ENCODE data around the gene C19orf73. TPM values are rescaled to one million over a fixed set of nuclear protein-coding genes. Genes with fewer than 3 reads are reported as not detected.
A peak's percentile ranks its signal among the peaks of the same experiment; 100 is the strongest.
"Not testable (repeated sequence)": the region's sequence is repeated elsewhere in the genome, so short reads cannot be mapped to it uniquely, and the experiment has no call there.

The C19orf73 gene
- total and polyA plus RNA-seq, 2 experiments from 2014 or later: 0.86 to 1.0 TPM

DNA sequence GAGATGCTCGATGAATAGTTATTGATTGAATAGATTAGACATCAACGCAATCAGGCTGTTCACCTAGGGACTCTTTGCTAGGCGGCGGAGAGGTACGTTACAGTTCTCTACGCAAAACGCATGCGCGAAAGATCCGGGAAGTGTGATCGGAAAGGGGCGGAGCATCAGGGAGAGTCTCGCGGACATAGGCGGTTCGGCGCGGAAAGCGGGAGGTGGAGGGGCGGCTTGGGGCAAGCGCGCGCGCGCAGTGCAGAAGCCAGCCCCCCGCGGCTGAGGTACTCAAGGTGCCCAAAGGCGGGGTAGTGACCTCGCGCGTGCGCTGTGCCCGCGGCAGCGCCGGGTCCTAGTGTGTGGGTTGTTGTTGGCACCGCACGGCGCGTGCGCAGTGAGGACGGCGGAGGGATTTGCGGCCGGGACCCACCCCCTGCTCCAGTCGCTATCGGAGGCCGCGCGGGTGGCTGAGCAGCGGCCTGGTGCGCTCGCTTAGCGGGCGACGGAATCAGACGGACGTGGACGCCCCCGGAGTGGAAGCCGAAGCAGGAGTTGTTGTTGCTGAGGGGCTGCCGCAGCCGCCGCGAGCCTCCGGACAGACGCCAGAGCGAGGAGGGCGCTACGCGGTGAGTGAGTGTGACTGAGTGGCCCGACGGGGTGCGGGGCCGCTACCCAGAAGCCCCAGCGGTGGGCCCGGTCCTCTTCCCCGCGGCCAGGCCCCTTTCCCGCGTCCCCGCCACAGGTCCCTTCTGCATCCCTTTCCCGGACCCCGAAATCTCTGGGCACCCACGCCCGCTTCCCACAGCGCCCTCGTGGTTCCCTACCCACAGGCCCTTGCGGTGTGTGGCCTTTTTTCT lies 33.7 kb downstream of the C19orf73 start, which contains the start of gene SNRNP70:
Gene SNRNP70 (plus strand): TSS at position 432 of the 848 bp plus-strand sequence. CDS start 964 bp downstream, outside the sequence.
- peak within 1 kb of the TSS; percentile 89 for H3K9ac ChIP-seq
- H3K27ac ChIP-seq: peak within 1 kb of the TSS; percentile 73
- no peaks in the 10 kb centered on the region for H3K9me3 ChIP-seq (ENCODE audit: low read depth)
- H3K79me2 ChIP-seq (ENCODE audit: insufficient read depth): peaks cover 50% of the 10 kb centered on the region
- WGBS, 2 experiments (ENCODE audit: low coverage in 1 of 2, low lambda C conversion rate in 2 of 2, missing lambda C conversion rate in 2 of 2): 2 to 3% methylated on average over 57 to 74 of the region's 89 CpGs
- H4K20me1 ChIP-seq (ENCODE audit: insufficient read depth): peaks cover 16% of the 10 kb centered on the region
- peak within 1 kb of the TSS; percentile 90 for H3K4me3 ChIP-seq
- no peaks in the 10 kb centered on the region for H3K9me2 ChIP-seq (ENCODE audit: insufficient read depth)
- peak within 1 kb of the TSS; percentile 92 for H2AFZ ChIP-seq
- H3F3A ChIP-seq (ENCODE audit: insufficient read depth): no peaks in the 10 kb centered on the region
- TF ChIP-seq EZH2 (IDR thresholded peaks at IDR 0.05; ENCODE audit: insufficient read depth, poor library complexity, severe bottlenecking) (no peak), EZH2phosphoT487 (IDR thresholded peaks at IDR 0.05; ENCODE audit: insufficient read depth, low read depth) (no peak)
- H3K27me3 ChIP-seq (replicated peaks; ENCODE audit: insufficient read depth): no peaks in the 10 kb centered on the region
- peaks cover 7% of the 10 kb centered on the region; the same call in 1 of the 2 replicates for H3K36me3 ChIP-seq (ENCODE audit: low read depth)
- peak within 1 kb of the TSS; percentile 80 for H3K4me2 ChIP-seq (ENCODE audit: unreplicated experiment)
- in situ Hi-C loops (cut with MboI): no loop called here
- peaks cover 13% of the 10 kb centered on the region for H3K4me1 ChIP-seq (ENCODE audit: insufficient read depth)
- DNase-seq: peak; percentile 100

DNA sequence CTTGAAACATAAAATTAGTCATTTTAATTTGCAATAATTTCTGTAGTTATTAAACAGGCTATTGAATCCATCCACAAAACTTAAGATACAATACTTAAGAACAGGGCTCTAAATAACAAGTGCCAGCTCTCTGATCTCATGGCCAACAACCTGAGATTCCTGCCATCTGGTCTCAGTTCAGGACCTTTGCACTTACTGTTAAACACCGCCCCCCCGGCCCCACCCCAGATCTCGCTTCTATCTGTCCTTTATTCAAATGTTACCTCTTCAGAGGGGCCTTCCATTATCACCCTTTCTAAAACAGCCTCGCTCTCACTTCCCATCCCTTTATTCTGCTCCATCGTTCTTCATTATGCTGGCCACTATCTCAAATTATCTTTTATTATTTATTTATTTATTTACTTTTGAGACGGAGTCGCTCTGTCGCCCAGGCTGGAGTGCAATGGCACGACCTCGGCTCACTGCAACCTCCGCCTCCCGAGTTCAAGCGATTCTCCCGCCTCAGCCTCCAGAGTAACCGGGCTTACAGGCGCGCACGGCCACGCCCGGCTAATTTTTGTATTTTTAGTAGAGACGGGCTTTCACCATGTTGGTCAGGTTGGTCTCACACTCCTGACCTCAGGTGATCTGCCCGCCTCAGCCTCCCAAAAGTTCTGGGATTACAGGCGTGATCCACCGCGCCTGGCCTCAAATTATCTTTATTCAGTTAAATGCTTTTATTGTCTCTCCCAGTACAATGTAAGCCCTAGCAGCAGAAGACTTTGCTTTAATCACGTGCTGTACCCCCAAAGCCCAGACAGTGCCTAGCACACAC lies 34.5 kb downstream of the C19orf73 start:
- 62 to 63% methylated on average over 26 of the region's 26 CpGs for WGBS, 2 experiments (ENCODE audit: low coverage in 1 of 2, low lambda C conversion rate in 2 of 2, missing lambda C conversion rate in 2 of 2)
- TF ChIP-seq EZH2 (IDR thresholded peaks at IDR 0.05; ENCODE audit: insufficient read depth, poor library complexity, severe bottlenecking) (no peak), EZH2phosphoT487 (IDR thresholded peaks at IDR 0.05; ENCODE audit: insufficient read depth, low read depth) (no peak)

DNA sequence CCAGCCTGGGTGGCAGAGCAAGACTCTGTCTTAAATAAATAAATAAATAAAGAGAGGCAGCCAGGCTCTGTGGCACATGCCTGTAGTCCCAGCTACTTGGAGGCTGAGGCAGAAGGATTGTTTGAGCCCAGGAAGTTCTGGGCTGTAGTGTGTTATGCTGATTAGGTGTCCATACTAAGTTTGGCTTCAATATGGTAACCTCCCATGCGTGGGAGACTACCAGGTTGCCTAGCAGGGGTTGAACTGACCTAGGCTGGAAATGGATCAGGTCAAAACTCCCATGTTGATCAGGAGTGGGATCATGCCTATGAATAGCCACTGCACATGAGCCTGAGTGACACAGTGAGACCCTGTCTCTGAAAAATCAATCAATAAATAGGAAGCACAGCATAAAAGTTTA lies 37.7 kb downstream of the C19orf73 start:
- Histone ChIP-seq H4K20me1 (ENCODE audit: insufficient read depth) (peaks cover under 1% of the 10 kb centered on the region; the same call in 1 of the 2 replicates), H2AFZ (no peak overlapping the region), H3K4me3 (no peak overlapping the region), H3K27ac (no peak overlapping the region), H3K9me2 (ENCODE audit: insufficient read depth) (no peaks in the 10 kb centered on the region), H3K36me3 (ENCODE audit: low read depth) (no peaks in the 10 kb centered on the region), H3K4me2 (ENCODE audit: unreplicated experiment) (no peak overlapping the region), H3K4me1 (ENCODE audit: insufficient read depth) (no peaks in the 10 kb centered on the region; the same call in 1 of the 2 replicates), H3K9ac (no peak overlapping the region), H3K79me2 (ENCODE audit: insufficient read depth) (peaks cover 10% of the 10 kb centered on the region), H3K9me3 (ENCODE audit: low read depth) (no peaks in the 10 kb centered on the region), H3F3A (ENCODE audit: insufficient read depth) (no peaks in the 10 kb centered on the region), H3K27me3 (replicated peaks; ENCODE audit: insufficient read depth) (no peaks in the 10 kb centered on the region)
- TF ChIP-seq EZH2 (IDR thresholded peaks at IDR 0.05; ENCODE audit: insufficient read depth, poor library complexity, severe bottlenecking) (no peak), EZH2phosphoT487 (IDR thresholded peaks at IDR 0.05; ENCODE audit: insufficient read depth, low read depth) (no peak)
- DNase-seq: no peak
- in situ Hi-C loops (cut with MboI): no loop called here
- WGBS, 2 experiments (ENCODE audit: low coverage in 1 of 2, low lambda C conversion rate in 2 of 2, missing lambda C conversion rate in 2 of 2): 35 to 61% methylated on average over 1 of the region's 1 CpG

More for the DNA sequence above, 34.5 kb downstream of the C19orf73 start:
- H3K9ac ChIP-seq: peak overlapping the region; percentile 89
- H3K4me1 ChIP-seq (ENCODE audit: insufficient read depth): peaks cover 13% of the 10 kb centered on the region
- H3K4me3 ChIP-seq: peak overlapping the region; percentile 90
- peak overlapping the region; percentile 71 for H3K4me2 ChIP-seq (ENCODE audit: unreplicated experiment)
- in situ Hi-C loops (cut with MboI): no loop called here
- peak overlapping the region; percentile 92 for H2AFZ ChIP-seq
- no peak for DNase-seq
- peaks cover 41% of the 10 kb centered on the region for H3K79me2 ChIP-seq (ENCODE audit: insufficient read depth)
- H3K9me2 ChIP-seq (ENCODE audit: insufficient read depth): no peaks in the 10 kb centered on the region
- H3K36me3 ChIP-seq (ENCODE audit: low read depth): 0 out of 2 replicates have a peak, but pooled peaks cover 6% of the 10 kb centered on the region
- H3K9me3 ChIP-seq (ENCODE audit: low read depth): no peaks in the 10 kb centered on the region
- H3F3A ChIP-seq (ENCODE audit: insufficient read depth): no peaks in the 10 kb centered on the region
- H4K20me1 ChIP-seq (ENCODE audit: insufficient read depth): peaks cover 15% of the 10 kb centered on the region
- H3K27me3 ChIP-seq (replicated peaks; ENCODE audit: insufficient read depth): no peaks in the 10 kb centered on the region
- H3K27ac ChIP-seq: peak overlapping the region; percentile 73

DNA sequence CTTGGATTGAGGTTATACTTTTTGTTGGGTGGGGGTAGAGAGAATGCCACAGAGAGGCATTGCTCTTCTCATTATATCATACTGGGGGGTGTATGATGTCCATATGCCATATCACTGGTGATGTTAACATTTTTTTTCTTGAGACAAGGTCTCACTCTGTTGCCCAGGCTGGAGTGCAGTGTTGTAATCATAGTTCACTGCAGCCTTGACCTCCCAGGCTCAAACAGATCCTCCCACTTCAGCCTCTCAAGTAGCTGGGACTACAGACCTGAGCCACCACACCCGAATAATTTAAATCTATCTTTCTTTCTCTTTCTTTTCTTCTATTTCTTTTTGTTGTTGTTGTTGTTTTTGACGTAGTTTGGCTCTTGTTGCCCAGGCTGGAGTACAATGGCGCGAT lies 38.6 kb downstream of the C19orf73 start:
- Histone ChIP-seq H3K4me3 (no peak overlapping the region), H3K36me3 (ENCODE audit: low read depth) (no peaks in the 10 kb centered on the region), H3K9me2 (ENCODE audit: insufficient read depth) (no peaks in the 10 kb centered on the region), H2AFZ (no peak overlapping the region), H3K79me2 (ENCODE audit: insufficient read depth) (peaks cover 1% of the 10 kb centered on the region), H3K9ac (no peak overlapping the region), H3K27me3 (replicated peaks; ENCODE audit: insufficient read depth) (no peaks in the 10 kb centered on the region), H3K4me1 (ENCODE audit: insufficient read depth) (no peaks in the 10 kb centered on the region; the same call in 1 of the 2 replicates), H4K20me1 (ENCODE audit: insufficient read depth) (no peaks in the 10 kb centered on the region), H3K9me3 (ENCODE audit: low read depth) (no peaks in the 10 kb centered on the region), H3K27ac (no peak overlapping the region), H3F3A (ENCODE audit: insufficient read depth) (no peaks in the 10 kb centered on the region), H3K4me2 (ENCODE audit: unreplicated experiment) (no peak overlapping the region)
- no peak for DNase-seq
- TF ChIP-seq EZH2phosphoT487 (IDR thresholded peaks at IDR 0.05; ENCODE audit: insufficient read depth, low read depth) (no peak), EZH2 (IDR thresholded peaks at IDR 0.05; ENCODE audit: insufficient read depth, poor library complexity, severe bottlenecking) (no peak)
- in situ Hi-C loops (cut with MboI): no loop called here
- 65 to 71% methylated on average over 4 of the region's 4 CpGs for WGBS, 2 experiments (ENCODE audit: low coverage in 1 of 2, low lambda C conversion rate in 2 of 2, missing lambda C conversion rate in 2 of 2)

DNA sequence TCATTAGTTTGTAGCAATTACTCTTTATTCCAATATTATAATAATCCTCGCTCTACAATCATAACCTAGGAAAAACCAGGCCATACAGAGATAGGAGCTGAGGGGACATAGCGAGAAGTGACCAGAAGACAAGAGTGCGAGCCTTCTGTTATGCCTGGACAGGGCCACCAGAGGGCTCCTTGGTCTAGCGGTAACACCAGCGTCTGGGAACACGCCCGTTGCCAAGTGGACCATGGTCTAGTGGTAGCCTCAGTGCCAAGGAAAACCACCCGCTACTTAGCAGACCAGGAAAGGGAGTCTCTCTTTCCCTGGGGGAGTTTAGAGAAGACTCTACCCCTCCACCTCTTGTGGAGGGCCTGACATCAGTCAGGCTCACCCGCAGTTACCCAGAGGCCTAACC lies 44.1 kb downstream of the C19orf73 start:
- H3K9ac ChIP-seq; H3K36me3 ChIP-seq (ENCODE audit: low read depth); H3K79me2 ChIP-seq (ENCODE audit: insufficient read depth); H3K27me3 ChIP-seq (replicated peaks; ENCODE audit: insufficient read depth); H3K4me3 ChIP-seq; H3K9me3 ChIP-seq (ENCODE audit: low read depth); H3K4me1 ChIP-seq (ENCODE audit: insufficient read depth); H3K4me2 ChIP-seq (ENCODE audit: unreplicated experiment); H3K9me2 ChIP-seq (ENCODE audit: insufficient read depth); H4K20me1 ChIP-seq (ENCODE audit: insufficient read depth); H3K27ac ChIP-seq; H3F3A ChIP-seq (ENCODE audit: insufficient read depth); H2AFZ ChIP-seq; in situ Hi-C loops (cut with MboI): not testable (repeated sequence)
- 11 to 14% methylated on average over 9 of the region's 9 CpGs for WGBS, 2 experiments (ENCODE audit: low coverage in 1 of 2, low lambda C conversion rate in 2 of 2, missing lambda C conversion rate in 2 of 2)
- DNase-seq: peak; percentile 76
